GM18861 (cell line): ENCODE results near the gene MIAT.

Experiments used
- ATAC-seq: cut with Tn5 transposase; IDR thresholded peaks from one replicate; pipeline ENCODE4 v1.9.1; 2021; ENCODE audit not compliant: unreplicated experiment

MIAT gene

GRCh38 chr22:26725012-26725676 is 67.8 kb downstream of the MIAT start:
- ATAC-seq, result no peak
